Gastroesophageal sphincter (tissue), 4 donors: Measurements from ENCODE around the gene TOP3A. TPM values are rescaled to one million over a fixed set of nuclear protein-coding genes. Genes with fewer than 3 reads are reported as not detected.
A peak's percentile ranks its signal among the peaks of the same experiment; 100 is the strongest.

Experiments used
- ATAC-seq: fragments of 150-250 bp; one replicate; pipeline ENCODE4 v1.9.1; 2016; ENCODE audit warnings: mild to moderate bottlenecking, moderate library complexity
- H3K27ac ChIP-seq, 4 donors: fragments of 200-600 bp; sonication (generic) in 3 of 4; 1 replicate in 3 of 4; 2 replicates in 1 of 4; pipeline ENCODE4 v1.5.1; 2016 to 2019
- H3K27me3 ChIP-seq: fragments of 200-600 bp; sonication (generic); one replicate; pipeline ENCODE4 v1.5.1; 2019
- H3K36me3 ChIP-seq, 2 donors: fragments of 200-600 bp; sonication (generic); one replicate each; pipeline ENCODE4 v1.5.1; 2019; ENCODE audit warnings: control low read depth in 1 of 2
- H3K4me1 ChIP-seq, 3 donors: fragments of 200-600 bp; sonication (generic); 1 replicate in 2 of 3; 2 replicates in 1 of 3; pipeline ENCODE4 v1.5.1; 2016 to 2019; ENCODE audit warnings: control low read depth in 2 of 3
- H3K4me3 ChIP-seq, 2 donors: fragments of 200-600 bp; sonication (generic); one replicate each; pipeline ENCODE4 v1.5.1; 2019; ENCODE audit warnings: mild to moderate bottlenecking in 1 of 2, moderate library complexity in 1 of 2
- H3K9me3 ChIP-seq, 3 donors: fragments of 200-600 bp; sonication (generic); one replicate each; pipeline ENCODE4 v1.5.1; 2017 to 2019; ENCODE audit warnings: control low read depth in 2 of 3
- CTCF ChIP-seq, 4 experiments: fragments of 200-600 bp in 2 of 4; fragments of 450-650 bp in 2 of 4; sonication (generic) in 1 of 4; IDR thresholded peaks; one replicate each; pipeline ENCODE4 v1.5.1; 2017 to 2019; ENCODE audit warnings: antibody characterized with exemption in 4 of 4, mild to moderate bottlenecking in 2 of 4, moderate library complexity in 2 of 4
- EP300 ChIP-seq: sonication (generic); formaldehyde crosslinking; IDR thresholded peaks from one replicate; pipeline ENCODE4 v1.6.1; 2017; ENCODE audit warnings: antibody characterized with exemption, mild to moderate bottlenecking
- POLR2A ChIP-seq, 2 donors: fragments of 450-650 bp; IDR thresholded peaks; one replicate each; pipeline ENCODE4 v1.6.1; 2017; ENCODE audit warnings: antibody characterized with exemption in 2 of 2, mild to moderate bottlenecking in 2 of 2, moderate library complexity in 1 of 2
- POLR2AphosphoS5 ChIP-seq: sonication (generic); formaldehyde crosslinking; IDR thresholded peaks from one replicate; pipeline ENCODE4 v1.6.1; 2017; ENCODE audit warnings: antibody characterized with exemption
- WGBS, 2 donors: methylation state at CpG; one replicate each; pipeline ENCODE4 v1.1.5; 2018; ENCODE audit warnings: low coverage in 1 of 2; 5-methylcytosine and 5-hydroxymethylcytosine counted together
- total RNA-seq, 4 donors: library from RNA; depleted of rRNA; stranded (reverse); fragments of >200 nt; gene quantifications; one replicate each; pipeline ENCODE4 v1.1.0, GENCODE V29; 2016

Gene TOP3A
- total RNA-seq, 4 donors from 2014 or later = 19.6 to 49.7 (median 26.8) TPM

DNA sequence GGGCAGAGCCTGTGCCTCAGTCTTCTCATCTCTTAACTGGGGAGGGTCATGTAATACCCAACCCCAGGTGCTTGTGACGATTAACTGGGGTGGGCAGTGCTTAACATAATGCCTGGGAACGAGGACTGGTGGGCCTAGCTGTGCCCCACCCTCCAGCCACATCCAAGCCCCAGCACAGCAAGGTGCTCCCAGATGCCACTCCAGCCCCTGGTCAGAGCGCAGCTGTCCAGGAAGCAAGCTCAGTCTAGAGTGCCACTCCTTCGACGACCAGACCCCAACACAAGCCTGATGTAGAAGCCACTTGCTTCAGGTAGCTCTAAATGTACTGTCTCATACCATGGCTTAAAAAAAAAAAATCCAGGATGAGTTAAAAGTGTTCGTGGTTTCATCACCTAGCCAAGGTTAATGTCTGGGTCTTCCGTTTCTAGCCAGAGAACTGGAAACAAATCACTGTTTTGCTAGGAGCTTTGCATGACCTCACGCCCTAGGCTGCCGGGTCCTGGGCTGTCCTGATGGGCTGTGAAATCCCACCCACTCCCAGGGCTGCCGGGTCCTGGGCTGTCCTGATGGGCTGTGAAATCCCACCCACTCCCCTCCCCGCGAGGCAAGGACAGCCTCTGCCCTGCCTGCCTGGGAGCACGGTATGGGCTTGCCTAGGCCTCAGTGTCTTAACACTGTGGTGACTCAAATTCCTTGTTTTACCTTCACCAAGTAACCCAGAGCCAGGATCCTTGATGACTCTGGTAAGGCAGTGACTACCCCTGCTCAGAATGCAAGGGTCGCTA is 46.7 kb downstream of the TOP3A start:
- H3K27ac ChIP-seq = no peak overlapping the region
- TF ChIP-seq POLR2AphosphoS5 (no peak), EP300 (no peak), CTCF (IDR thresholded peaks at IDR 0.05) (no peak), POLR2A (IDR thresholded peaks at IDR 0.05) (no peak)
- ATAC-seq = peak; percentile 39
- WGBS, 2 donors = 63 to 66% methylated on average over 6 to 8 of the region's 14 CpGs
- no peaks in the 10 kb centered on the region for H3K27me3 ChIP-seq
- H3K36me3 ChIP-seq = peaks cover 0 to 53% of the 10 kb centered on the region in 2 donors
- no peak overlapping the region for H3K4me3 ChIP-seq
- H3K4me1 ChIP-seq = peaks cover 0 to 7% (median 0%) of the 10 kb centered on the region in 3 donors
- no peaks in the 10 kb centered on the region for H3K9me3 ChIP-seq

DNA sequence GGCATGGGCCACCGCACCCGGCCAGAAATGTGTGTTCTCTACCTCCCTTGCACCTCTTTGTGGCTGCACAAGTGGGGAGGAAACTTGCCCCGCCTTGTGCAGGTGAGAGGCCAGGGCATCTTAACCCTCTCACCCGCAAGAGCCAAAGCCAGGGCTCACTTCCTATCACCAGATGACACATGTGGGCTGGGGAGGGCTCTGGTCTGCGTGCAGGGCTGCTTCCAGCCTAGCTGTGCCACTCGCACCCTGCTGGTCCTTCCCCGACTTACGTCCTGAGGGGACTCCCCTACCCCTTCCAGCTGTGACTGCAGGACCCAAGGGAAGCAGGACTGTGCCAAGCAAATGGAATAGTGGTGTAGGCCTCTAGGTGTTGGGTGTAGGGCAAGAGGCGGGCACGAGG is 47.4 kb downstream of the TOP3A start:
- 0% methylated on average over 1 of the region's 10 CpGs; no CpG with 5 or more reads in 1 of the 2 donors for WGBS, 2 donors
- Histone ChIP-seq H3K4me1 (peaks cover 0 to 14% (median 0%) of the 10 kb centered on the region in 3 donors), H3K36me3 (peaks cover 0 to 52% of the 10 kb centered on the region in 2 donors), H3K9me3 (no peaks in the 10 kb centered on the region), H3K27me3 (no peaks in the 10 kb centered on the region), H3K4me3 (no peak overlapping the region), H3K27ac (no peak overlapping the region)
- TF ChIP-seq POLR2A (IDR thresholded peaks at IDR 0.05) (no peak), EP300 (no peak), POLR2AphosphoS5 (no peak)
- ATAC-seq = no peak

DNA sequence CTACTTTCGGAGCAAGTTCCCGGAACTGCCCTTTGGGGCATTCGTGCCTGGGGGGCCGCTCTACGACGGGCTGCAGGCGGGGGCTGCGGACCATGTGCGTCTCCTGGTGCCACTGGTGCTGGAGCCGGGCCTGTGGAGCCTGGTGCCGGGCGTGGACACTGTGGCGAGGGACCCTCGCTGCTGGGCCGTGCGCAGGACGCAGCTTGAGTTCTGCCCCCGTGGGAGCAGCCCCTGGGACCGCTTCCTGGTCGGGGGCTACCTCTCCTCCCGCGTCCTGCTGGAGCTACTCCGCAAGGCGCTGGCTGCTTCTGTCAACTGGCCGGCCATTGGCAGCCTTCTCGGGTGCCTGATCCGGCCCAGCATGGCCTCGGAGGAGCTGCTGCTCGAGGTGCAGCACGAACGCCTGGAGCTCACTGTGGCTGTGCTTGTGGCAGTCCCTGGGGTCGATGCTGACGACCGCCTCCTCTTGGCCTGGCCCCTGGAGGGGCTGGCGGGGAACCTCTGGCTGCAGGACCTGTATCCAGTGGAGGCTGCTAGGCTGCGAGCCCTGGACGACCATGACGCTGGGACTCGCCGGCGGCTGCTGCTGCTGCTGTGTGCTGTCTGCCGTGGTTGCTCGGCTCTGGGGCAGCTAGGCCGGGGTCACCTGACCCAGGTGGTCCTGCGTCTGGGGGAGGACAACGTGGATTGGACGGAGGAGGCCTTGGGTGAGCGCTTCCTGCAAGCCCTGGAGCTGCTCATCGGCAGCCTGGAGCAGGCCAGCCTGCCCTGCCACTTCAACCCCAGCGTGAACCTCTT is 50.7 kb downstream of the TOP3A start:
- TF ChIP-seq EP300 (no peak), CTCF (IDR thresholded peaks at IDR 0.05) (no peak), POLR2A (IDR thresholded peaks at IDR 0.05) (no peak), POLR2AphosphoS5 (no peak)
- Histone ChIP-seq H3K27ac (no peak overlapping the region), H3K27me3 (no peaks in the 10 kb centered on the region), H3K4me3 (no peak overlapping the region), H3K9me3 (no peaks in the 10 kb centered on the region), H3K36me3 (peaks cover 0 to 45% of the 10 kb centered on the region in 2 donors), H3K4me1 (peaks cover 0 to 41% (median 15%) of the 10 kb centered on the region in 3 donors)
- 67% methylated on average over 3 of the region's 50 CpGs; no CpG with 5 or more reads in 1 of the 2 donors for WGBS, 2 donors
- no peak for ATAC-seq

DNA sequence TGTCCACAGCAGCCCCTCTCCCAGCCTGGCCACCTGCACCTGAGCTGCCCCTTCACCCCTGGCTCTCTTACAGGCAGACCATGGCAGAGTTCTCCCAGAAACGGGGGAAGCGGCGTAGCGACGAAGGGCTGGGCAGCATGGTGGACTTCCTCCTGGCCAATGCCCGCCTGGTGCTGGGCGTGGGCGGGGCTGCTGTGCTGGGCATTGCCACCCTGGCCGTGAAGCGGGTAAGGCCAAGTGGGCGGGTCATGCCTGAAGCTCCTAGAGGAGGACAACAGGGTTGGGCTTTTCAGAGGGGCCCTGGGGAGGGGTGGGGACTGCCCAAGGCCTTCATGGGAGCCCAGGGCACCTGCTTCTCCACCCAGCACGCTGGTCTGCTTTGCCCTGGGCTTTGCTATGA is 52.2 kb downstream of the TOP3A start:
- peaks cover 0 to 45% of the 10 kb centered on the region in 2 donors for H3K36me3 ChIP-seq
- H3K4me1 ChIP-seq = peaks cover 0 to 43% (median 18%) of the 10 kb centered on the region in 3 donors
- H3K27me3 ChIP-seq = no peaks in the 10 kb centered on the region
- WGBS, 2 donors = 90 to 100% methylated on average over 1 to 10 of the region's 12 CpGs
- H3K9me3 ChIP-seq = no peaks in the 10 kb centered on the region
- ATAC-seq = no peak
- no peak overlapping the region for H3K4me3 ChIP-seq
- TF ChIP-seq CTCF (IDR thresholded peaks at IDR 0.05) (no peak), POLR2A (IDR thresholded peaks at IDR 0.05) (no peak), EP300 (no peak), POLR2AphosphoS5 (no peak)
- H3K27ac ChIP-seq = peak overlapping the region in 2 of 4 donors; percentile 94 to 99

DNA sequence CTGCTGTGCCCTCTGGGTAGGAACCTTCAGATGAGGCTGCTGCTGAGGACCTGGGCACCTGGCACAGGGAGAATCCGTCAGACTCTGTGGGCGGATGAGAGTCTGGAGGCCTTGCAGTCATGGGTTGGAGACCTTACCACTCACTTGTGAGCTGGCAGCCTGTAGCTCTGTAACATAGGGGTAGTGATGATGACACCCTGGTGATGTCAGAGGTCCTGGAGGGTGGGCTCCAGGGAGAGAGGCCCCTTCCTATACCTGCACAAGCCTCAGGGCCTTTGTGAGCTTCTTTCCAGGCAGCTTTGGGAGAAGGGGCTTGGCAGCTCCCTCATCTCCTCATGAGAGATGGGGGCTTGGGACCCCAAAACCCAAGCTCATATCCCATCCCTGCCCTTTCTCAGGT is 52.7 kb downstream of the TOP3A start:
- Histone ChIP-seq H3K9me3 (no peaks in the 10 kb centered on the region), H3K4me3 (peak overlapping the region in 1 of 2 donors; percentile 89), H3K36me3 (peaks cover 0 to 42% of the 10 kb centered on the region in 2 donors), H3K27me3 (no peaks in the 10 kb centered on the region), H3K27ac (peak overlapping the region in 3 of 4 donors; percentile 94 to 99 (median 96)), H3K4me1 (peaks cover 0 to 48% (median 24%) of the 10 kb centered on the region in 3 donors)
- no CpG with 5 or more reads among the region's 2 CpGs for WGBS, 2 donors
- no peak for TF ChIP-seq CTCF (IDR thresholded peaks at IDR 0.05)
- no peak for TF ChIP-seq EP300
- no peak for TF ChIP-seq POLR2AphosphoS5
- no peak for TF ChIP-seq POLR2A (IDR thresholded peaks at IDR 0.05)
- ATAC-seq = no peak
